ENCODE measurements around the gene GTF2IRD1.
"Not testable (repeated sequence)": the region's sequence is repeated elsewhere in the genome, so short reads cannot be mapped to it uniquely, and the experiment has no call there.

Gene GTF2IRD1

GRCh38 chr7:74560086-74560719, 106.5 kb downstream of the GTF2IRD1 start:
- DNase-seq (ENCODE audit: low read depth in 2 of 2), result no peak

- no peak for DNase-seq (ENCODE audit: low read depth in 2 of 2)
Measured at GRCh38 chr7:74561898-74562613, 108.3 kb downstream of the GTF2IRD1 start.

GRCh38 chr7:74563639-74564038, 109.9 kb downstream of the GTF2IRD1 start:
- not testable (repeated sequence) for DNase-seq (ENCODE audit: low read depth in 2 of 2)

- DNase-seq (ENCODE audit: low read depth in 2 of 2), result no peak
Measured at GRCh38 chr7:74567318-74567668, 113.6 kb downstream of the GTF2IRD1 start.

- DNase-seq (ENCODE audit: low read depth in 2 of 2), result no peak
Measured at GRCh38 chr7:74568658-74569057, 115.0 kb downstream of the GTF2IRD1 start.

- DNase-seq (ENCODE audit: low read depth in 2 of 2), result peak in 1 of 2 donors; percentile 8
Measured at GRCh38 chr7:74569501-74570075, 115.9 kb downstream of the GTF2IRD1 start.

GRCh38 chr7:74570533-74571156, 116.9 kb downstream of the GTF2IRD1 start:
- no peak for DNase-seq (ENCODE audit: low read depth in 2 of 2)

GRCh38 chr7:74572301-74572979, 118.7 kb downstream of the GTF2IRD1 start:
- DNase-seq (ENCODE audit: low read depth in 2 of 2), result no peak

- no peak for DNase-seq (ENCODE audit: low read depth in 2 of 2)
Measured at GRCh38 chr7:74573512-74573911, 119.8 kb downstream of the GTF2IRD1 start.

GRCh38 chr7:74575083-74575784, 121.5 kb downstream of the GTF2IRD1 start:
- DNase-seq (ENCODE audit: low read depth in 2 of 2), result no peak

GRCh38 chr7:74575811-74576210, 122.1 kb downstream of the GTF2IRD1 start:
- no peak for DNase-seq (ENCODE audit: low read depth in 2 of 2)

GRCh38 chr7:74579800-74580685, 126.3 kb downstream of the GTF2IRD1 start:
- DNase-seq (ENCODE audit: low read depth in 2 of 2), result no peak

GRCh38 chr7:74581916-74582440, 128.3 kb downstream of the GTF2IRD1 start:
- DNase-seq (ENCODE audit: low read depth in 2 of 2), result no peak

- DNase-seq (ENCODE audit: low read depth in 2 of 2), result no peak
Measured at GRCh38 chr7:74582447-74583039, 128.8 kb downstream of the GTF2IRD1 start.

GRCh38 chr7:74583630-74584029, 129.9 kb downstream of the GTF2IRD1 start:
- no peak for DNase-seq (ENCODE audit: low read depth in 2 of 2)

GRCh38 chr7:74584160-74584954, 130.7 kb downstream of the GTF2IRD1 start:
- DNase-seq (ENCODE audit: low read depth in 2 of 2), result no peak

GRCh38 chr7:74585844-74586243, 132.1 kb downstream of the GTF2IRD1 start:
- DNase-seq (ENCODE audit: low read depth in 2 of 2), result no peak

- no peak for DNase-seq (ENCODE audit: low read depth in 2 of 2)
Measured at GRCh38 chr7:74586258-74587175, 132.8 kb downstream of the GTF2IRD1 start.
